ENCODE measurements around the gene CLCA2. TPM values are rescaled to one million over a fixed set of nuclear protein-coding genes. Genes with fewer than 3 reads are reported as not detected.

Gene CLCA2
- total and polyA plus RNA-seq, 4 donors = not detected

GRCh38 chr1:86441997-86442396 lies 18.0 kb downstream of the CLCA2 start:
- TF ChIP-seq YY1 (IDR thresholded peaks at IDR 0.05) (no peak), TAF1 (conservative IDR thresholded peaks at IDR 0.05) (no peak), HNF4A (conservative IDR thresholded peaks at IDR 0.05) (no peak), HNF4G (IDR thresholded peaks at IDR 0.05) (no peak), JUND (IDR thresholded peaks at IDR 0.05) (no peak), RXRA (IDR thresholded peaks at IDR 0.05) (no peak), CTCF (IDR thresholded peaks at IDR 0.05; ENCODE audit: low read depth, low read length, missing input control) (no peak), FOXA2 (IDR thresholded peaks at IDR 0.05) (no peak), SP1 (IDR thresholded peaks at IDR 0.05) (no peak), ZBTB33 (IDR thresholded peaks at IDR 0.05) (no peak), ATF3 (IDR thresholded peaks at IDR 0.05) (no peak), MAX (IDR thresholded peaks at IDR 0.05) (no peak), RAD21 (IDR thresholded peaks at IDR 0.05) (no peak), REST (IDR thresholded peaks at IDR 0.05) (no peak)
- no peak overlapping the region for H3K27ac ChIP-seq (ENCODE audit: low read depth in 1 of 2, low read length in 2 of 2)
- no peak overlapping the region for H3K4me3 ChIP-seq (ENCODE audit: low read depth in 1 of 3, low read length in 3 of 3)
- no peak for DNase-seq (ENCODE audit: low spot score)
- no peaks in the 10 kb centered on the region for H3K36me3 ChIP-seq (ENCODE audit: control insufficient read depth in 4 of 4, insufficient read depth in 3 of 4, low read depth in 1 of 4, low read length in 3 of 4)
- no peak overlapping the region for H3K9ac ChIP-seq (ENCODE audit: low read depth in 1 of 2, low read length in 2 of 2)
- WGBS = 48% methylated on average over 1 of the region's 1 CpG
- no peaks in the 10 kb centered on the region for H3K9me3 ChIP-seq (ENCODE audit: control insufficient read depth in 4 of 4, low read length in 3 of 4)
- H3K27me3 ChIP-seq (ENCODE audit: control insufficient read depth in 4 of 4, insufficient read depth in 4 of 4, low read length in 3 of 4) = peaks cover 0 to 3% (median 0%) of the 10 kb centered on the region in 4 donors
- no peaks in the 10 kb centered on the region for H3K4me1 ChIP-seq (ENCODE audit: control insufficient read depth in 4 of 4, insufficient read depth in 4 of 4, low read length in 3 of 4)

GRCh38 chr1:86445919-86446318 lies 21.9 kb downstream of the CLCA2 start:
- H3K36me3 ChIP-seq (ENCODE audit: control insufficient read depth in 4 of 4, insufficient read depth in 3 of 4, low read depth in 1 of 4, low read length in 3 of 4) = no peaks in the 10 kb centered on the region

More at GRCh38 chr1:86445919-86446318, 21.9 kb downstream of the CLCA2 start:
- Histone ChIP-seq H3K4me1 (ENCODE audit: control insufficient read depth in 4 of 4, insufficient read depth in 4 of 4, low read length in 3 of 4) (no peaks in the 10 kb centered on the region), H3K27me3 (ENCODE audit: control insufficient read depth in 4 of 4, insufficient read depth in 4 of 4, low read length in 3 of 4) (no peaks in the 10 kb centered on the region), H3K9ac (ENCODE audit: low read depth in 1 of 2, low read length in 2 of 2) (no peak overlapping the region), H3K27ac (ENCODE audit: low read depth in 1 of 2, low read length in 2 of 2) (no peak overlapping the region), H3K4me3 (ENCODE audit: low read depth in 1 of 3, low read length in 3 of 3) (no peak overlapping the region), H3K9me3 (ENCODE audit: control insufficient read depth in 4 of 4, low read length in 3 of 4) (no peaks in the 10 kb centered on the region)
- TF ChIP-seq CTCF (IDR thresholded peaks at IDR 0.05; ENCODE audit: low read depth, low read length, missing input control) = no peak
- TF ChIP-seq MAX (IDR thresholded peaks at IDR 0.05) = no peak
- TF ChIP-seq YY1 (IDR thresholded peaks at IDR 0.05) = no peak
- TF ChIP-seq REST (IDR thresholded peaks at IDR 0.05) = no peak
- TF ChIP-seq HNF4G (IDR thresholded peaks at IDR 0.05) = no peak
- no peak for TF ChIP-seq NR2F2 (IDR thresholded peaks at IDR 0.05)
- TF ChIP-seq FOXA2 (IDR thresholded peaks at IDR 0.05) = no peak
- no peak for TF ChIP-seq RXRA (IDR thresholded peaks at IDR 0.05)
- no peak for TF ChIP-seq ATF3 (IDR thresholded peaks at IDR 0.05)
- no peak for TF ChIP-seq HNF4A (conservative IDR thresholded peaks at IDR 0.05)
- no peak for TF ChIP-seq EGR1 (IDR thresholded peaks at IDR 0.05; ENCODE audit: low read depth in 2 of 2)
- no peak for DNase-seq (ENCODE audit: low spot score)
- WGBS = 85% methylated on average over 1 of the region's 1 CpG

Measured in liver (tissue), 9 donors.